ENCODE results near the gene NCAPG2.

Gene NCAPG2

GRCh38 chr7:158707610-158708009, 3.0 kb upstream of the NCAPG2 start:
- Histone ChIP-seq H2AFZ (ENCODE audit: low read length) (no peak overlapping the region), H3K4me1 (ENCODE audit: low read length) (peaks cover 17% of the 10 kb centered on the region), H3K4me2 (ENCODE audit: low read depth, low read length) (no peak overlapping the region), H3K9ac (ENCODE audit: low read length) (no peak overlapping the region), H4K20me1 (ENCODE audit: insufficient read depth, low read length) (no peaks in the 10 kb centered on the region), H3K9me2 (replicated peaks; ENCODE audit: insufficient read depth, low read length) (no peaks in the 10 kb centered on the region), H3K27me3 (replicated peaks; ENCODE audit: insufficient read depth, low read length) (no peaks in the 10 kb centered on the region), H3K79me2 (ENCODE audit: low read length) (peaks cover 20% of the 10 kb centered on the region), H3F3A (ENCODE audit: insufficient read depth, low read length) (peaks cover 7% of the 10 kb centered on the region), H3K9me3 (replicated peaks; ENCODE audit: insufficient read depth, low read length) (no peaks in the 10 kb centered on the region), H3K27ac (ENCODE audit: low read length) (no peak overlapping the region), H3K4me3 (ENCODE audit: low read length) (no peak overlapping the region), H3K36me3 (replicated peaks; ENCODE audit: insufficient read depth, low read length) (no peaks in the 10 kb centered on the region)
- DNase-seq: no peak
- TF ChIP-seq EZH2phosphoT487 (IDR thresholded peaks at IDR 0.05; ENCODE audit: low read length) (no peak), EZH2 (optimal IDR thresholded peaks at IDR 0.05; ENCODE audit: low read depth, low read length) (no peak), CTCF (IDR thresholded peaks at IDR 0.05; ENCODE audit: low read length) (no peak)

- Histone ChIP-seq H3K27ac (ENCODE audit: low read length) (no peak overlapping the region), H3K4me2 (ENCODE audit: low read depth, low read length) (no peak overlapping the region)
These were observed 2.3 kb upstream of the NCAPG2 start for GRCh38 chr7:158706710-158707590.

DNA sequence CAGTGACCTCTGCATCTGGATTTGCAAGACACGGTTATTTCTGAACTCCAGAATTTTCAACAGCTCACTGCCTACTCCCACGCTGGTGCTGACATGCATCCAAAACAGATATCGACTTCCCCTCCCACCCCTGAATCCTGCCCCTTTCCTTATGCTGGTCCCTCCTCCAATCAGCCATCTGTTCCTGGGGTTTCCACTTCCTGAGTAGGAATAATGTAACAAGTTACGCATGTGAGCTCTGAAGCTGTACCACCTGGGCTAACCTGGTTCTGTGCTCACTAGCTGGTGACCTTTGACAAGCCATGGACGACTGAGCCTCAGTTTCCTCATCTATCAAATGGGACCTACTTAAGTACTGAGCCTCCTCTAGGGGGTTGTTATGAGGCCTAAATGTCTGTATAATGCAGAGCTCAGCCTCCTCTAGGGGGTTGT, 1.7 kb upstream of the NCAPG2 start:
- H3K79me2 ChIP-seq (ENCODE audit: low read length): peaks cover 33% of the 10 kb centered on the region

More at GRCh38 chr7:158706710-158707590, 2.3 kb upstream of the NCAPG2 start:
- H3K9me2 ChIP-seq (replicated peaks; ENCODE audit: insufficient read depth, low read length): no peaks in the 10 kb centered on the region
- no peaks in the 10 kb centered on the region for H3K27me3 ChIP-seq (replicated peaks; ENCODE audit: insufficient read depth, low read length)
- peaks cover 7% of the 10 kb centered on the region for H3F3A ChIP-seq (ENCODE audit: insufficient read depth, low read length)
- H3K4me1 ChIP-seq (ENCODE audit: low read length): peaks cover 22% of the 10 kb centered on the region
- H2AFZ ChIP-seq (ENCODE audit: low read length): no peak overlapping the region
- TF ChIP-seq EZH2 (optimal IDR thresholded peaks at IDR 0.05; ENCODE audit: low read depth, low read length) (no peak), CTCF (IDR thresholded peaks at IDR 0.05; ENCODE audit: low read length) (no peak), EZH2phosphoT487 (IDR thresholded peaks at IDR 0.05; ENCODE audit: low read length) (no peak)
- no peaks in the 10 kb centered on the region; the same call in 1 of the 2 replicates for H3K36me3 ChIP-seq (replicated peaks; ENCODE audit: insufficient read depth, low read length)
- H4K20me1 ChIP-seq (ENCODE audit: insufficient read depth, low read length): no peaks in the 10 kb centered on the region
- H3K4me3 ChIP-seq (ENCODE audit: low read length): no peak overlapping the region
- H3K79me2 ChIP-seq (ENCODE audit: low read length): peaks cover 26% of the 10 kb centered on the region
- no peaks in the 10 kb centered on the region for H3K9me3 ChIP-seq (replicated peaks; ENCODE audit: insufficient read depth, low read length)
- no peak for DNase-seq
- H3K9ac ChIP-seq (ENCODE audit: low read length): no peak overlapping the region

More for the DNA sequence above, 1.7 kb upstream of the NCAPG2 start:
- no peaks in the 10 kb centered on the region for H3K9me2 ChIP-seq (replicated peaks; ENCODE audit: insufficient read depth, low read length)
- no peak overlapping the region for H3K27ac ChIP-seq (ENCODE audit: low read length)
- H2AFZ ChIP-seq (ENCODE audit: low read length): no peak overlapping the region
- DNase-seq: no peak
- H3K9me3 ChIP-seq (replicated peaks; ENCODE audit: insufficient read depth, low read length): no peaks in the 10 kb centered on the region
- no peaks in the 10 kb centered on the region for H3K27me3 ChIP-seq (replicated peaks; ENCODE audit: insufficient read depth, low read length)
- peaks cover 22% of the 10 kb centered on the region for H3K4me1 ChIP-seq (ENCODE audit: low read length)
- H3K4me2 ChIP-seq (ENCODE audit: low read depth, low read length): no peak overlapping the region
- H3F3A ChIP-seq (ENCODE audit: insufficient read depth, low read length): peaks cover 7% of the 10 kb centered on the region
- H3K36me3 ChIP-seq (replicated peaks; ENCODE audit: insufficient read depth, low read length): no peaks in the 10 kb centered on the region; the same call in 1 of the 2 replicates
- H3K4me3 ChIP-seq (ENCODE audit: low read length): no peak overlapping the region
- TF ChIP-seq CTCF (IDR thresholded peaks at IDR 0.05; ENCODE audit: low read length) (no peak), EZH2phosphoT487 (IDR thresholded peaks at IDR 0.05; ENCODE audit: low read length) (no peak), EZH2 (optimal IDR thresholded peaks at IDR 0.05; ENCODE audit: low read depth, low read length) (no peak)
- no peak overlapping the region for H3K9ac ChIP-seq (ENCODE audit: low read length)
- no peaks in the 10 kb centered on the region for H4K20me1 ChIP-seq (ENCODE audit: insufficient read depth, low read length)

Measured in MM.1S (cell line).